ENCODE results near the gene ZNF787. TPM values are rescaled to one million over a fixed set of nuclear protein-coding genes. Genes with fewer than 3 reads are reported as not detected.

The ZNF787 gene
- total and polyA plus RNA-seq, 2 of the 13 experiments (the other 11 are each of a cell fraction or from before 2014, with no cell fraction given) = 15.1 to 42.8 TPM

- TF ChIP-seq ZNF362 (CRISPR knock-in tag; IDR thresholded peaks at IDR 0.05; ENCODE audit: borderline replicate concordance) (peak; percentile 53; the same call in 1 of the 2 replicates), CERS6 (CRISPR knock-in tag; IDR thresholded peaks at IDR 0.05) (no peak), AKAP8 (CRISPR knock-in tag; IDR thresholded peaks at IDR 0.05) (peak; percentile 96), ZNF510 (CRISPR knock-in tag; IDR thresholded peaks at IDR 0.05; ENCODE audit: low read depth) (no peak), FUBP1 (CRISPR knock-in tag; IDR thresholded peaks at IDR 0.05; ENCODE audit: borderline replicate concordance) (no peak), SMAD3 (CRISPR knock-in tag; IDR thresholded peaks at IDR 0.05) (peak; percentile 47; the same call in 1 of the 2 replicates), FOXA3 (CRISPR knock-in tag; IDR thresholded peaks at IDR 0.05) (peak; percentile 63; the same call in 1 of the 2 replicates), HNRNPUL1 (IDR thresholded peaks at IDR 0.05; ENCODE audit: low read depth, low read length) (no peak), KDM5B (CRISPR knock-in tag; IDR thresholded peaks at IDR 0.05; ENCODE audit: borderline replicate concordance) (peak; percentile 63; the same call in 1 of the 2 replicates), ZNF326 (CRISPR knock-in tag; IDR thresholded peaks at IDR 0.05; ENCODE audit: borderline replicate concordance) (no peak), ZNF704 (CRISPR knock-in tag; IDR thresholded peaks at IDR 0.05; ENCODE audit: borderline replicate concordance) (no peak), ZNF451 (CRISPR knock-in tag; IDR thresholded peaks at IDR 0.05) (0 out of 2 replicates have a peak, but pooled peaks have one; percentile 59), ZNF253 (CRISPR knock-in tag; IDR thresholded peaks at IDR 0.05; ENCODE audit: borderline replicate concordance) (no peak), ZNF749 (CRISPR knock-in tag; IDR thresholded peaks at IDR 0.05; ENCODE audit: borderline replicate concordance) (no peak), TEF (CRISPR knock-in tag; IDR thresholded peaks at IDR 0.05) (no peak), SMAD1 (CRISPR knock-in tag; IDR thresholded peaks at IDR 0.05; ENCODE audit: borderline replicate concordance, low read depth) (no peak)
- TF ChIP-seq, protein P1, sequence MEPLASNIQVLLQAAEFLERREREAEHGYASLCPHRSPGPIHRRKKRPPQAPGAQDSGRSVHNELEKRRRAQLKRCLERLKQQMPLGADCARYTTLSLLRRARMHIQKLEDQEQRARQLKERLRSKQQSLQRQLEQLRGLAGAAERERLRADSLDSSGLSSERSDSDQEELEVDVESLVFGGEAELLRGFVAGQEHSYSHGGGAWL (CRISPR knock-in tag; IDR thresholded peaks at IDR 0.05) = peak; percentile 85
- TF ChIP-seq, protein P2, sequence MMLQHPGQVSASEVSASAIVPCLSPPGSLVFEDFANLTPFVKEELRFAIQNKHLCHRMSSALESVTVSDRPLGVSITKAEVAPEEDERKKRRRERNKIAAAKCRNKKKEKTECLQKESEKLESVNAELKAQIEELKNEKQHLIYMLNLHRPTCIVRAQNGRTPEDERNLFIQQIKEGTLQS (CRISPR knock-in tag; IDR thresholded peaks at IDR 0.05) = peak; percentile 61
Observed at GRCh38 chr19:56120371-56121179, 520 bp downstream of the ZNF787 start (continued).

Data from HepG2 (cell line).